Measurements from ENCODE around the gene TTC39C. TPM values are rescaled to one million over a fixed set of nuclear protein-coding genes. Genes with fewer than 3 reads are reported as not detected.

The TTC39C gene
- total and polyA plus RNA-seq, 3 donors from 2014 or later = 57.7 to 70.4 (median 68.3) TPM

DNA sequence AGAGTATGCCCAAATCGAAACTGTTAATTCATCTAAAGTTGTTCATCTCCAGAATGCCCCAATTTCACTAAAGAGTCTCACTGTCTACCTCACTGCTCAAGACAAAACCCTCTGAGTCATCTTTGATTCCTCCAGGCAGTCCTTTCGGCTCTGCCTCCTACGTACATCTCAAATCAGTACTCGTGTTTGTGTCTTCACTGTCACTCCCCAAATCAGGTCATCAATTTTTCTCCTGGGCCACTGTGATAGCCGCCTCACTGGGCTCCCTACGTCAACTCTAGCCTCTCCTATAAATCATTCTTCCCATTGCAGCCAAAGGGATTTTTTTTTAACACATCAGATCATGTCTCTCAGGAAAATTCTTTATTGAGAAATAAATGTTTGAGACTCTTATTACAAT, 42.1 kb upstream of the TTC39C start:
- Histone ChIP-seq H3K27ac (no peak overlapping the region), H3K36me3 (ENCODE audit: low read depth, missing control alignments) (no peaks in the 10 kb centered on the region), H3K27me3 (no peaks in the 10 kb centered on the region), H3K9me3 (no peaks in the 10 kb centered on the region), H3K4me1 (no peaks in the 10 kb centered on the region), H3K4me3 (no peak overlapping the region)
- no peak for DNase-seq
- TF ChIP-seq, protein P1, sequence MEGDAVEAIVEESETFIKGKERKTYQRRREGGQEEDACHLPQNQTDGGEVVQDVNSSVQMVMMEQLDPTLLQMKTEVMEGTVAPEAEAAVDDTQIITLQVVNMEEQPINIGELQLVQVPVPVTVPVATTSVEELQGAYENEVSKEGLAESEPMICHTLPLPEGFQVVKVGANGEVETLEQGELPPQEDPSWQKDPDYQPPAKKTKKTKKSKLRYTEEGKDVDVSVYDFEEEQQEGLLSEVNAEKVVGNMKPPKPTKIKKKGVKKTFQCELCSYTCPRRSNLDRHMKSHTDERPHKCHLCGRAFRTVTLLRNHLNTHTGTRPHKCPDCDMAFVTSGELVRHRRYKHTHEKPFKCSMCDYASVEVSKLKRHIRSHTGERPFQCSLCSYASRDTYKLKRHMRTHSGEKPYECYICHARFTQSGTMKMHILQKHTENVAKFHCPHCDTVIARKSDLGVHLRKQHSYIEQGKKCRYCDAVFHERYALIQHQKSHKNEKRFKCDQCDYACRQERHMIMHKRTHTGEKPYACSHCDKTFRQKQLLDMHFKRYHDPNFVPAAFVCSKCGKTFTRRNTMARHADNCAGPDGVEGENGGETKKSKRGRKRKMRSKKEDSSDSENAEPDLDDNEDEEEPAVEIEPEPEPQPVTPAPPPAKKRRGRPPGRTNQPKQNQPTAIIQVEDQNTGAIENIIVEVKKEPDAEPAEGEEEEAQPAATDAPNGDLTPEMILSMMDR (IDR thresholded peaks at IDR 0.05) = no peak
- no peak for TF ChIP-seq POLR2A (IDR thresholded peaks at IDR 0.05)
- intact Hi-C loops (cut with DNase I; ENCODE audit: low total_unique reads) = no loop called here
- WGBS, 2 donors = 87 to 88% methylated on average over 6 of the region's 6 CpGs

DNA sequence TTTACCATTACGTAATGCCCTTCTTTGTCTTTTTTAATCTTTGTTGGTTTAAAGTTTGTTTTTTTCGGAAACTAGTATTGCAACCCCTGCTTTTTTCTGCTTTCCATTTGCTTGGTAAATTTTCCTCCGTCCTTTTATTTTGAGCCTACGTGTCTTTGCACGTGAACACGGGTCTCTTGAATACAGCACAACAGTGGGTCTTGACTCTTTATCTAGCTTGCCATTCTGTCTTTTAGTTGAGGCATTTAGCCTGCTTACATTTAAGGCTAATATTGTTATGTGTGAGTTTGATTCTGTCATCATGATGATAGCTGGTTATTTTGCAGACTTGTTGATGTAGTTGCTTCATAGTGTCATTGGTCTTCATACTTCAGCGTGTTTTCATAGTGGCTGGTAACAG, 37.5 kb upstream of the TTC39C start:
- Histone ChIP-seq H3K27me3 (no peaks in the 10 kb centered on the region), H3K4me1 (no peaks in the 10 kb centered on the region), H3K9me3 (no peaks in the 10 kb centered on the region), H3K27ac (no peak overlapping the region), H3K36me3 (ENCODE audit: low read depth, missing control alignments) (no peaks in the 10 kb centered on the region), H3K4me3 (no peak overlapping the region)
- 98% methylated on average over 7 of the region's 7 CpGs for WGBS, 2 donors
- DNase-seq = no peak
- intact Hi-C loops (cut with DNase I; ENCODE audit: low total_unique reads) = no loop called here
- TF ChIP-seq, protein P1 (IDR thresholded peaks at IDR 0.05) = no peak
- TF ChIP-seq POLR2A (IDR thresholded peaks at IDR 0.05) = no peak

DNA sequence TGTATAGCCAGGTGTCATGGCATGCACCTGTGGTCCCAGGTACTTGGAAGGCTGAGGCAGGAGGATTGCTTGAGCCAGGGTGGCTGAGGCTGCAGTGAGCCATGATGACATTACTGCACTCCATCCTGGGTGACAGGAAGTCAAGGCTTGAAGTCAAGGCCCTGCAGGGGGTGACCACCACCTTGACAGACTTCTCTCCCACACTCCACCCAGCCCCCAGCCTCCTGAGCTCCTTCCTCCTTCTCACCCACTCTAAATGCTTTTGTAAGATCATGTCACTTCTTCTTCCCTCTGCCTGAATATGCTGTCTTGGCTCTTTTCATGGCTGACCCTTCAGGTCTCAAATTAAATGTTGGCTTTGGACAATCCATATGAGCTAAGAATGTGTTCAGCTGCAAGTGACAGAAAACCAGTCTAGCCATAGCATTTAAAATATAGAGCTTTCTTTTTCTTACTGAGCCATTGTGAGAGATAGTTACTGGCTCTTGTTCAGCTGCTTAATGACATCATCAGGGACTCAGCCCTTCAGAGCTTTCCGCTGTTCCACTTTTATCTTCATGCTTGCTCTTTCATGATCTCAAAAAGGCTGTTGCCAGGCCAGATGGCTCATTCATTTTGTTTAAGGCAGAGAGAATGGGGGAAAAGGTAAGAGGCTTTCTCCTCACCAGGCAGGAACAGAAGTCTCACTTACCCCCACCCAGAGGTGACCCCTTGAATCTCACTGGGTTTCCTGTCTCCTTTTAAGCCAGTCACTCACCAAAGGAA, 36.7 kb upstream of the TTC39C start:
- DNase-seq = no peak
- TF ChIP-seq POLR2A (IDR thresholded peaks at IDR 0.05) = no peak
- TF ChIP-seq, protein P1 (IDR thresholded peaks at IDR 0.05) = no peak
- WGBS, 2 donors = 73 to 94% methylated on average over 1 of the region's 1 CpG
- Histone ChIP-seq H3K4me3 (no peak overlapping the region), H3K4me1 (no peaks in the 10 kb centered on the region), H3K27ac (no peak overlapping the region), H3K27me3 (no peaks in the 10 kb centered on the region), H3K36me3 (ENCODE audit: low read depth, missing control alignments) (no peaks in the 10 kb centered on the region), H3K9me3 (no peaks in the 10 kb centered on the region)
- intact Hi-C loops (cut with DNase I; ENCODE audit: low total_unique reads) = no loop called here

DNA sequence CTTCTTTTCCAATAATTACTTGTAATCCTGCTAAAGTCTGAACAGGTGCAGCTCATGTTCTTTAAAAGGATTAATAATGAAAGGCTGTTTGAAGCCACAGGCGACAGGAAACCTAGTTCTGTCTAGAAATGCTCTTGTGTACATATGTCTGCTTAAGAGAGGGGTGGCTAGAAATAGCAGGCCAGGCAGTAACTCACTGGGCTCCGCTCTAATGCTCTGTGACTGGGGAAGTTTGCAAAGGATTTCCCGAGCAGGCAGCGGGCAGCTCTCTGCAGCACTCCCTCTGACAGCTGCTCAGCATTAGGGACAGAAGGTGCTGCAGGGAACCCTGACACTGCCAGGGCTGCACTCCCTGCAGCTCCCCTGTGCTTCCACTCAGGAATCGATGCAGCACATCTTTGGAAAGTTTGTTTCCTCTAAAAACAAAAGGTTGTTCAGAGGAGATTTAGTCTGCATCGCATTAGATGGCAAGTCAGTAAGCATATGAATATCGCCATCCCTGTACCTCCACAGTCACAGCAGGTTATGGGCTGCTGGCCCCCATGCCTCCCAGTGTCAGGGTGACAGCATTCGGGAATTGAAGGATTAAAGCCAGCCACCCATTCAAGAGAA, 33.1 kb upstream of the TTC39C start:
- intact Hi-C loops (cut with DNase I; ENCODE audit: low total_unique reads) = no loop called here
- Histone ChIP-seq H3K27ac (no peak overlapping the region), H3K4me3 (no peak overlapping the region), H3K36me3 (ENCODE audit: low read depth, missing control alignments) (no peaks in the 10 kb centered on the region), H3K4me1 (no peaks in the 10 kb centered on the region), H3K27me3 (no peaks in the 10 kb centered on the region), H3K9me3 (no peaks in the 10 kb centered on the region)
- DNase-seq = no peak
- 61 to 72% methylated on average over 8 of the region's 8 CpGs for WGBS, 2 donors
- TF ChIP-seq POLR2A (IDR thresholded peaks at IDR 0.05) = no peak
- TF ChIP-seq, protein P1 (IDR thresholded peaks at IDR 0.05) = no peak
